A549 (cell line): ENCODE results near the gene ZNF593OS. TPM values are rescaled to one million over a fixed set of nuclear protein-coding genes. Genes with fewer than 3 reads are reported as not detected.

Experiments
- ATAC-seq, 2 experiments: fragments of 200-7000 bp in 1 of 2; fragments of >200 bp in 1 of 2; cut with Nextera tagmentation in 1 of 2; cut with Tn5 transposase in 1 of 2; 3 replicates each; pipeline versions ENCODE4 v1.8.0 to v1.9.1; 2018 to 2020; ENCODE audit warnings: mild to moderate bottlenecking in 1 of 2, moderate library complexity in 1 of 2
- CTCF ChIA-PET: fragments of 300-600 bp; sonication (Branson Sonifier 250); formaldehyde crosslinking; extraction: SDS; loops from one replicate; lab custom pipeline; 2021; ENCODE audit warnings: antibody characterized with exemption, inconsistent platforms; lab: Yijun Ruan, JAX
- POLR2A ChIA-PET: fragments of 350-600 bp; formaldehyde crosslinking; extraction: SDS; loops from one replicate; lab custom pipeline; 2021; ENCODE audit warnings: antibody characterized with exemption, inconsistent platforms; lab: Yijun Ruan, JAX
- DNase-seq, 2 experiments: peaks; one replicate each; pipeline versions ENCODE4 v3.0.0 to v3.0.0-alpha.2; 2011 to 2016; ENCODE audit warnings: low read depth in 1 of 2, low spot score in 1 of 2
- FAIRE-seq: peaks from 2 replicates; lab custom pipeline; 2011; peaks lifted over from hg19 to GRCh38; lab: Jason Lieb, UNC
- H3K27ac ChIP-seq, 2 experiments: fragments of >200 bp; sonication (Bioruptor Twin); formaldehyde crosslinking; 3 replicates each; pipeline ENCODE4 v1.5.1; 2016 to 2017
- H3K4me1 ChIP-seq: fragments of >200 bp; sonication (Bioruptor Twin); formaldehyde crosslinking; 3 replicates; pipeline ENCODE4 v1.6.1; 2016
- H3K4me2 ChIP-seq: fragments of >200 bp; sonication (Bioruptor Twin); formaldehyde crosslinking; 3 replicates; pipeline ENCODE4 v1.6.1; 2016
- H3K4me3 ChIP-seq: fragments of >200 bp; sonication (Bioruptor Twin); formaldehyde crosslinking; 3 replicates; pipeline ENCODE4 v1.5.1; 2016
- H3K9me3 ChIP-seq: fragments of >200 bp; sonication (Bioruptor Twin); formaldehyde crosslinking; 3 replicates; pipeline ENCODE4 v1.6.1; 2016
- CHD2 ChIP-seq: fragments of 150-350 bp; IDR thresholded peaks from 2 replicates; pipeline ENCODE4 v1.6.1; 2014; ENCODE audit warnings: low read length; ENCODE audit not compliant: partially characterized antibody
- CHD4 ChIP-seq: fragments of 200-600 bp; sonication (generic); IDR thresholded peaks from 2 replicates; pipeline ENCODE4 v1.6.1; 2016; ENCODE audit warnings: antibody characterized with exemption, mild to moderate bottlenecking, borderline replicate concordance
- EHF ChIP-seq: fragments of 250-450 bp; sonication (Bioruptor Pico); IDR thresholded peaks from 2 replicates; pipeline ENCODE4 v1.5.0; 2020; ENCODE audit warnings: mild to moderate bottlenecking
- EHMT2 ChIP-seq: fragments of 200-600 bp; sonication (generic); IDR thresholded peaks from 2 replicates; pipeline ENCODE4 v1.6.1; 2016; ENCODE audit warnings: antibody characterized with exemption, low read depth, mild to moderate bottlenecking, moderate library complexity
- ESRRA ChIP-seq: fragments of 150-350 bp; IDR thresholded peaks from 2 replicates; pipeline ENCODE4 v1.6.1; 2014; ENCODE audit warnings: mild to moderate bottlenecking, low read length, borderline replicate concordance
- FOSB ChIP-seq: fragments of 250-450 bp; sonication (Bioruptor Pico); IDR thresholded peaks from 2 replicates; pipeline ENCODE4 v1.5.0; 2020; ENCODE audit warnings: mild to moderate bottlenecking, moderate library complexity
- GATA3 ChIP-seq: IDR thresholded peaks from 2 replicates; pipeline ENCODE4 v1.6.1; 2012; ENCODE audit warnings: borderline replicate concordance
- HDAC2 ChIP-seq: fragments of 200-600 bp; sonication (generic); IDR thresholded peaks from 2 replicates; pipeline ENCODE4 v1.6.1; 2016
- HOXB5 ChIP-seq: fragments of 250-450 bp; sonication (Bioruptor Pico); IDR thresholded peaks from 2 replicates; pipeline ENCODE4 v1.5.0; 2020; ENCODE audit warnings: mild to moderate bottlenecking, moderate library complexity
- JUN ChIP-seq, 2 experiments: fragments of >200 bp; sonication (Bioruptor Twin); formaldehyde crosslinking; IDR thresholded peaks; 2 replicates in 1 of 2; 3 replicates in 1 of 2; pipeline ENCODE4 v1.6.1; 2016 to 2017
- JUNB ChIP-seq: fragments of >200 bp; sonication (Bioruptor Twin); formaldehyde crosslinking; IDR thresholded peaks from 2 replicates; pipeline ENCODE4 v1.6.1; 2016
- KDM5A ChIP-seq: fragments of 200-600 bp; sonication (generic); IDR thresholded peaks from 2 replicates; pipeline ENCODE4 v1.6.1; 2016; ENCODE audit warnings: antibody characterized with exemption, mild to moderate bottlenecking
- MAFK ChIP-seq: fragments of 450-650 bp; IDR thresholded peaks from 2 replicates; pipeline ENCODE4 v1.6.1; 2014; ENCODE audit not compliant: partially characterized antibody
- MAZ ChIP-seq: fragments of 150-350 bp; IDR thresholded peaks from 2 replicates; pipeline ENCODE4 v1.6.1; 2014; ENCODE audit warnings: antibody characterized with exemption, low read depth, low read length, borderline replicate concordance
- MYC ChIP-seq: IDR thresholded peaks from 2 replicates; pipeline ENCODE4 v1.6.1; 2012; ENCODE audit warnings: mild to moderate bottlenecking, inconsistent platforms, low read length, improper control_type of control experiment, borderline replicate concordance
- NFE2L2 ChIP-seq: fragments of 150-350 bp; conservative IDR thresholded peaks from 2 replicates; pipeline ENCODE4 v1.6.1; 2014; ENCODE audit warnings: low read length
- NPAS2 ChIP-seq: fragments of 250-450 bp; sonication (Bioruptor Pico); IDR thresholded peaks from 2 replicates; pipeline ENCODE4 v1.8.0; 2022; ENCODE audit warnings: mild to moderate bottlenecking, moderate library complexity, borderline replicate concordance
- NR3C1 ChIP-seq: fragments of >200 bp; sonication (Bioruptor Twin); formaldehyde crosslinking; IDR thresholded peaks from 3 replicates; pipeline ENCODE4 v1.6.1; 2017
- POLR2A ChIP-seq: IDR thresholded peaks from 2 replicates; pipeline ENCODE4 v1.6.1; 2012; ENCODE audit warnings: mild to moderate bottlenecking, low read length
- POLR2AphosphoS2 ChIP-seq: conservative IDR thresholded peaks from 2 replicates; pipeline ENCODE4 v1.6.1; 2012; ENCODE audit warnings: low read length, improper control_type of control experiment, inconsistent platforms
- RARB ChIP-seq: fragments of 250-450 bp; sonication (Bioruptor Pico); IDR thresholded peaks from 2 replicates; pipeline ENCODE4 v1.8.0; 2021; ENCODE audit warnings: mild to moderate bottlenecking, moderate library complexity
- RCOR1 ChIP-seq: fragments of 150-350 bp; IDR thresholded peaks from 2 replicates; pipeline ENCODE4 v1.6.1; 2014; ENCODE audit warnings: antibody characterized with exemption, low read length, low read depth
- TFCP2L1 ChIP-seq: fragments of 250-450 bp; sonication (Bioruptor Pico); IDR thresholded peaks from 2 replicates; pipeline ENCODE4 v1.5.0; 2021; ENCODE audit warnings: mild to moderate bottlenecking
- TP53 ChIP-seq: fragments of 250-450 bp; sonication (Bioruptor Pico); IDR thresholded peaks from 2 replicates; pipeline ENCODE4 v1.5.0; 2021; ENCODE audit warnings: mild to moderate bottlenecking, moderate library complexity
- ZC3H11A ChIP-seq: fragments of 450-650 bp; IDR thresholded peaks from 2 replicates; pipeline ENCODE4 v1.6.1; 2014; ENCODE audit warnings: antibody characterized with exemption, mild to moderate bottlenecking
- ZFP36 ChIP-seq: fragments of 450-650 bp; IDR thresholded peaks from 2 replicates; pipeline ENCODE4 v1.6.1; 2014; ENCODE audit warnings: borderline replicate concordance; ENCODE audit not compliant: partially characterized antibody
- ZSCAN20 ChIP-seq: fragments of 250-450 bp; sonication (Bioruptor Pico); IDR thresholded peaks from 2 replicates; pipeline ENCODE4 v1.8.0; 2022; ENCODE audit warnings: mild to moderate bottlenecking, moderate library complexity
- WGBS: methylation state at CpG from one replicate; pipeline ENCODE4 v1.1.6; 2017; ENCODE audit errors: missing lambda C conversion rate; 5-methylcytosine and 5-hydroxymethylcytosine counted together
- polyA plus RNA-seq, 4 experiments: library from polyadenylated mRNA; depleted of rRNA in 3 of 4; stranded (reverse); fragments of >200 nt; fragmentation: RNase III in 1 of 4; extraction: RNeasy Plus Mini Kit Qiagen cat#74134 plus additional on column Dnase treatment in 1 of 4; gene quantifications; 2 replicates in 3 of 4; 3 replicates in 1 of 4; pipeline ENCODE4 v1.2.3, GENCODE V29; 2011 to 2017
- TF ChIP-seq, protein P1 (sequence below): fragments of >200 bp; sonication (Bioruptor Twin); formaldehyde crosslinking; IDR thresholded peaks from 3 replicates; pipeline ENCODE4 v1.5.1; 2016
- TF ChIP-seq, protein P2 (sequence below): fragments of 200-600 bp; sonication (generic); IDR thresholded peaks from 2 replicates; pipeline ENCODE4 v1.6.1; 2016; ENCODE audit warnings: antibody characterized with exemption, mild to moderate bottlenecking, moderate library complexity
- TF ChIP-seq, protein P3 (sequence below): fragments of >200 bp; sonication (Bioruptor Twin); formaldehyde crosslinking; IDR thresholded peaks from 2 replicates; pipeline ENCODE4 v1.6.1; 2016
- TF ChIP-seq, protein P4 (sequence below): IDR thresholded peaks from 2 replicates; pipeline ENCODE4 v1.6.1; 2012

Gene ZNF593OS
- polyA plus RNA-seq, 2 of the 4 experiments (the other 2 are of a cell fraction) = not detected

DNA sequence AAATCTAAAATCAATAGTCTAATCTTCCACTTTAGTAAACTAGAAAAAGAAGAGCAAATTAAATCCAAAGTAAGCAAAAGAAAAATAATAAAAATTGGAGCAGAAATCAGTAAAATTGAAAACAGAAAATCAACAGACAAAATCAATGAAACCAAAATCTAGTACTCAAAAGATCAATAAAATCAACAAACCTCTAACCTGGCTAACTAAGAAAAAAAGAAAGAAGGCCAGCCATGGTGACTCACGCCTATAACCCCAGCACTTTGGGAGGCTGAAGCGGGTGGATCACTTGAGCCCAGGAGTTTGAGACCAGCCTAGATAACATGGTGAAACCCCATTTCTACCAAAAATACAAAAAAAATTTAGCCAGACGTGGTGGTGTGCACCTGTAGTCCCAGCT lies 37.2 kb downstream of the ZNF593OS start:
- DNase-seq = no peak
- H3K9me3 ChIP-seq = no peaks in the 10 kb centered on the region
- no peaks in the 10 kb centered on the region for H3K4me1 ChIP-seq
- H3K27ac ChIP-seq = no peak overlapping the region
- no peak for FAIRE-seq
- 72% methylated on average over 3 of the region's 3 CpGs for WGBS
- H3K4me2 ChIP-seq = no peak overlapping the region
- ATAC-seq = no peak
- CTCF ChIA-PET = interaction anchor here (0.6 kb wide), 1 partner anchor 63 kb away, joined by 4 read pairs; no protein-coding TSS in a partner anchor
- TF ChIP-seq, protein P1, sequence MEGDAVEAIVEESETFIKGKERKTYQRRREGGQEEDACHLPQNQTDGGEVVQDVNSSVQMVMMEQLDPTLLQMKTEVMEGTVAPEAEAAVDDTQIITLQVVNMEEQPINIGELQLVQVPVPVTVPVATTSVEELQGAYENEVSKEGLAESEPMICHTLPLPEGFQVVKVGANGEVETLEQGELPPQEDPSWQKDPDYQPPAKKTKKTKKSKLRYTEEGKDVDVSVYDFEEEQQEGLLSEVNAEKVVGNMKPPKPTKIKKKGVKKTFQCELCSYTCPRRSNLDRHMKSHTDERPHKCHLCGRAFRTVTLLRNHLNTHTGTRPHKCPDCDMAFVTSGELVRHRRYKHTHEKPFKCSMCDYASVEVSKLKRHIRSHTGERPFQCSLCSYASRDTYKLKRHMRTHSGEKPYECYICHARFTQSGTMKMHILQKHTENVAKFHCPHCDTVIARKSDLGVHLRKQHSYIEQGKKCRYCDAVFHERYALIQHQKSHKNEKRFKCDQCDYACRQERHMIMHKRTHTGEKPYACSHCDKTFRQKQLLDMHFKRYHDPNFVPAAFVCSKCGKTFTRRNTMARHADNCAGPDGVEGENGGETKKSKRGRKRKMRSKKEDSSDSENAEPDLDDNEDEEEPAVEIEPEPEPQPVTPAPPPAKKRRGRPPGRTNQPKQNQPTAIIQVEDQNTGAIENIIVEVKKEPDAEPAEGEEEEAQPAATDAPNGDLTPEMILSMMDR = no peak
- TF ChIP-seq MAZ (no peak), POLR2A (no peak), MAFK (no peak), JUNB (no peak), ZC3H11A (no peak), EHF (no peak), FOSB (CRISPR knock-in tag) (no peak), HDAC2 (no peak), CHD2 (no peak), EHMT2 (no peak), ZFP36 (no peak), CHD4 (no peak), MYC (no peak), RCOR1 (no peak), NR3C1 (no peak), KDM5A (no peak)
- TF ChIP-seq, protein P2, sequence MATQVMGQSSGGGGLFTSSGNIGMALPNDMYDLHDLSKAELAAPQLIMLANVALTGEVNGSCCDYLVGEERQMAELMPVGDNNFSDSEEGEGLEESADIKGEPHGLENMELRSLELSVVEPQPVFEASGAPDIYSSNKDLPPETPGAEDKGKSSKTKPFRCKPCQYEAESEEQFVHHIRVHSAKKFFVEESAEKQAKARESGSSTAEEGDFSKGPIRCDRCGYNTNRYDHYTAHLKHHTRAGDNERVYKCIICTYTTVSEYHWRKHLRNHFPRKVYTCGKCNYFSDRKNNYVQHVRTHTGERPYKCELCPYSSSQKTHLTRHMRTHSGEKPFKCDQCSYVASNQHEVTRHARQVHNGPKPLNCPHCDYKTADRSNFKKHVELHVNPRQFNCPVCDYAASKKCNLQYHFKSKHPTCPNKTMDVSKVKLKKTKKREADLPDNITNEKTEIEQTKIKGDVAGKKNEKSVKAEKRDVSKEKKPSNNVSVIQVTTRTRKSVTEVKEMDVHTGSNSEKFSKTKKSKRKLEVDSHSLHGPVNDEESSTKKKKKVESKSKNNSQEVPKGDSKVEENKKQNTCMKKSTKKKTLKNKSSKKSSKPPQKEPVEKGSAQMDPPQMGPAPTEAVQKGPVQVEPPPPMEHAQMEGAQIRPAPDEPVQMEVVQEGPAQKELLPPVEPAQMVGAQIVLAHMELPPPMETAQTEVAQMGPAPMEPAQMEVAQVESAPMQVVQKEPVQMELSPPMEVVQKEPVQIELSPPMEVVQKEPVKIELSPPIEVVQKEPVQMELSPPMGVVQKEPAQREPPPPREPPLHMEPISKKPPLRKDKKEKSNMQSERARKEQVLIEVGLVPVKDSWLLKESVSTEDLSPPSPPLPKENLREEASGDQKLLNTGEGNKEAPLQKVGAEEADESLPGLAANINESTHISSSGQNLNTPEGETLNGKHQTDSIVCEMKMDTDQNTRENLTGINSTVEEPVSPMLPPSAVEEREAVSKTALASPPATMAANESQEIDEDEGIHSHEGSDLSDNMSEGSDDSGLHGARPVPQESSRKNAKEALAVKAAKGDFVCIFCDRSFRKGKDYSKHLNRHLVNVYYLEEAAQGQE = no peak
- TF ChIP-seq, protein P3, sequence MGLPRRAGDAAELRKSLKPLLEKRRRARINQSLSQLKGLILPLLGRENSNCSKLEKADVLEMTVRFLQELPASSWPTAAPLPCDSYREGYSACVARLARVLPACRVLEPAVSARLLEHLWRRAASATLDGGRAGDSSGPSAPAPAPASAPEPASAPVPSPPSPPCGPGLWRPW = no peak
- TF ChIP-seq, protein P4, sequence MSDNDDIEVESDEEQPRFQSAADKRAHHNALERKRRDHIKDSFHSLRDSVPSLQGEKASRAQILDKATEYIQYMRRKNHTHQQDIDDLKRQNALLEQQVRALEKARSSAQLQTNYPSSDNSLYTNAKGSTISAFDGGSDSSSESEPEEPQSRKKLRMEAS = no peak
- POLR2A ChIA-PET = no interaction called here
- no peak overlapping the region for H3K4me3 ChIP-seq

DNA sequence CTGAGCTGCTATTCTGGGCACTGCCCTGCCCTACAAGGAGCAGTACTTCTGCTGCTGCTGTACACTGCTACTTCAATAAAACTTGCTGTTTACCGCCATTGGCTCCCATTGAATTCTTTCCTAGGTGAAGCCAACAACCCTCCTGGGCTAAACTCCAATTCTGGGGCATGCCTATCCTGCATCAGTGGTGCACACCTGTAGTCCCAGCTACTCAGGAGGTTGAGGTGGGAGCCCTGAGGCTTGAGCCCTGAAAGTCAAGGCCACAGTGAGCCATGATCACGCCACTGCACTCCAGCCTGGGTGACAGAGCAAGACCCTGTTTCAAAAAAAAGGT lies 38.8 kb downstream of the ZNF593OS start:
- 100% methylated on average over 2 of the region's 2 CpGs for WGBS
- ATAC-seq = no peak
- ChIA-PET POLR2A (no interaction called here), CTCF (interaction anchor here (0.7 to 4.5 kb wide), 3 partner anchors 10 to 33 kb away, joined by 3 to 24 read pairs (median 3); no protein-coding TSS in a partner anchor)
- DNase-seq = no peak
- H3K4me2 ChIP-seq = no peak overlapping the region
- FAIRE-seq = no peak
- H3K9me3 ChIP-seq = no peaks in the 10 kb centered on the region
- H3K4me3 ChIP-seq = no peak overlapping the region
- no peak overlapping the region for H3K27ac ChIP-seq
- TF ChIP-seq HOXB5 (CRISPR knock-in tag) = no peak
- no peak for TF ChIP-seq JUN (IDR thresholded peaks at IDR 0.05)
- TF ChIP-seq GATA3 = no peak
- no peak for TF ChIP-seq POLR2AphosphoS2
- TF ChIP-seq POLR2A = no peak
- TF ChIP-seq NPAS2 = no peak
- no peak for TF ChIP-seq ZSCAN20 (CRISPR knock-in tag)
- TF ChIP-seq ZC3H11A = no peak
- no peak for TF ChIP-seq TFCP2L1 (CRISPR knock-in tag)
- TF ChIP-seq ESRRA = no peak
- TF ChIP-seq TP53 (CRISPR knock-in tag) = no peak
- TF ChIP-seq NFE2L2 = no peak
- no peak for TF ChIP-seq RARB (CRISPR knock-in tag)
- no peaks in the 10 kb centered on the region for H3K4me1 ChIP-seq
